Heart left ventricle (tissue), 16 donors: ENCODE results near the gene ACOXL. TPM values are rescaled to one million over a fixed set of nuclear protein-coding genes. Genes with fewer than 3 reads are reported as not detected.

Experiments
- ATAC-seq, 4 donors: fragments of 200-7000 bp; cut with Tn5 transposase; one replicate each; pipeline ENCODE4 v1.9.1; 2020 to 2022; ENCODE audit warnings: moderate library complexity in 4 of 4, mild to moderate bottlenecking in 3 of 4, moderate number of reproducible peaks in 1 of 4
- DNase-seq, 5 donors: peaks; one replicate each; pipeline ENCODE4 v3.0.0-alpha.2; 2020
- H3K27ac ChIP-seq, 12 donors: fragments of 200-600 bp; sonication (generic) in 4 of 12; one replicate each; pipeline versions ENCODE4 v1.5.0 to v1.8.0; 2016 to 2022; ENCODE audit warnings: mild to moderate bottlenecking in 2 of 12
- H3K27me3 ChIP-seq, 9 donors: fragments of 200-600 bp; sonication (generic) in 2 of 9; one replicate each; pipeline versions ENCODE4 v1.5.1 to v1.8.0; 2016 to 2022; ENCODE audit warnings: mild to moderate bottlenecking in 3 of 9
- H3K36me3 ChIP-seq, 9 donors: fragments of 200-600 bp; sonication (generic) in 2 of 9; one replicate each; pipeline versions ENCODE4 v1.5.0 to v1.8.0; 2018 to 2022; ENCODE audit warnings: mild to moderate bottlenecking in 2 of 9
- H3K4me1 ChIP-seq, 12 donors: fragments of 200-600 bp; sonication (generic) in 4 of 12; one replicate each; pipeline versions ENCODE4 v1.5.0 to v1.8.0; 2016 to 2022; ENCODE audit warnings: mild to moderate bottlenecking in 3 of 12
- H3K4me3 ChIP-seq, 12 donors: fragments of 200-600 bp; sonication (generic) in 4 of 12; one replicate each; pipeline versions ENCODE4 v1.5.0 to v1.8.0; 2017 to 2022; ENCODE audit warnings: mild to moderate bottlenecking in 9 of 12, moderate library complexity in 4 of 12
- H3K9me3 ChIP-seq, 12 donors: fragments of 200-600 bp; sonication (generic) in 4 of 12; one replicate each; pipeline versions ENCODE4 v1.5.0 to v1.8.0; 2016 to 2022; ENCODE audit warnings: mild to moderate bottlenecking in 1 of 12
- CTCF ChIP-seq, 12 donors: fragments of 200-600 bp; sonication (generic) in 4 of 12; IDR thresholded peaks; one replicate each; pipeline versions ENCODE4 v1.5.0 to v1.8.0; 2018 to 2022; ENCODE audit warnings: antibody characterized with exemption in 12 of 12, mild to moderate bottlenecking in 5 of 12
- POLR2A ChIP-seq, 2 donors: fragments of 450-650 bp; IDR thresholded peaks; one replicate each; pipeline ENCODE4 v1.6.1; 2017; ENCODE audit warnings: antibody characterized with exemption in 2 of 2, mild to moderate bottlenecking in 2 of 2, moderate library complexity in 2 of 2
- WGBS, 4 donors: extraction: QIAGEN DNeasy Blood & Tissue Kit in 2 of 4; methylation state at CpG; one replicate each; pipeline versions ENCODE4 v1.1.5 to v1.1.7; 2013 to 2018; 5-methylcytosine and 5-hydroxymethylcytosine counted together
- intact Hi-C, 10 donors: fragments of 100-400 bp; cut with DNase I; formaldehyde crosslinking; loops; one replicate each; pipeline versions ENCODE4 v1.11.1 to v1.14.2; 2022
- polyA plus RNA-seq, 2 donors: library from polyadenylated mRNA; stranded (reverse); fragments of 200-250 nt; gene quantifications; one replicate each; pipeline ENCODE4 v1.2.3, GENCODE V29; 2013
- total RNA-seq, 9 donors: library from RNA; depleted of rRNA in 2 of 9; stranded (reverse); fragments of >200 nt in 2 of 9; fragmentation: NEBNext Ultra II Directional in 3 of 9; extraction: Animal tissue kit (Norgen Biotek cat#: 25700) in 3 of 9; gene quantifications; one replicate each; pipeline versions ENCODE4 v1.1.0 to v1.2.4, GENCODE V29; 2016 to 2023
- donor health status: ischemic (EF 13 %, LVEDD 7.1; RV severe dilation, severe dysfunction).
- donor health status: healthy with polysubstance abuse.
- donor health status: DM: no; HTN: yes; CAD: no.
- donor health status: DM: no; HTN: no; CAD: no.
- donor health status: ischemic (EF 25% LVEDD 6.9; RV normal size, moderate dysfunction).
- donor health status: ischemic (EF 25% LVEDD 5.7; RV mildly dilated, moderate dysfunction).
- donor health status: healthy.
- donor health status: DM: yes; HTN: yes; CAD: no.
- donor health status: ischemic (EF 35%, LVEDD 5.7; RV mildly dilated, moderate dysfunction).
- donor health status: nonischemic (EF 11% LVEDD 7.7; RV severe dilation, severe dysfunction).
- donor health status: DM: yes; HTN: yes; CAD: no.
- donor health status: PGD.
- donor health status: ischemic (EF 29% LVEDD 5.4; RV normal size, mild dysfunction).
- donor health status: nonischemic (EF 23%, LVEDD 6.1; RV moderate dilation, normal function).

The ACOXL gene
- total and polyA plus RNA-seq, 11 donors, result 0.25 TPM; not detected in 10

- H3K27ac ChIP-seq, result no peak overlapping the region
- H3K36me3 ChIP-seq, result no peaks in the 10 kb centered on the region
- intact Hi-C loops, result no loop called here
- no peaks in the 10 kb centered on the region for H3K9me3 ChIP-seq
- 53 to 68% (median 63%) methylated on average over 3 of the region's 3 CpGs for WGBS, 4 donors
- H3K27me3 ChIP-seq, result peaks cover 0 to 8% (median 0%) of the 10 kb centered on the region in 9 donors
- ATAC-seq, result no peak
- DNase-seq, result no peak
- H3K4me1 ChIP-seq, result no peaks in the 10 kb centered on the region
- H3K4me3 ChIP-seq, result no peak overlapping the region
- TF ChIP-seq POLR2A (IDR thresholded peaks at IDR 0.05) (no peak), CTCF (IDR thresholded peaks at IDR 0.05) (no peak)
Measured at GRCh38 chr2:110842048-110842447, 109.7 kb downstream of the ACOXL start.

DNA sequence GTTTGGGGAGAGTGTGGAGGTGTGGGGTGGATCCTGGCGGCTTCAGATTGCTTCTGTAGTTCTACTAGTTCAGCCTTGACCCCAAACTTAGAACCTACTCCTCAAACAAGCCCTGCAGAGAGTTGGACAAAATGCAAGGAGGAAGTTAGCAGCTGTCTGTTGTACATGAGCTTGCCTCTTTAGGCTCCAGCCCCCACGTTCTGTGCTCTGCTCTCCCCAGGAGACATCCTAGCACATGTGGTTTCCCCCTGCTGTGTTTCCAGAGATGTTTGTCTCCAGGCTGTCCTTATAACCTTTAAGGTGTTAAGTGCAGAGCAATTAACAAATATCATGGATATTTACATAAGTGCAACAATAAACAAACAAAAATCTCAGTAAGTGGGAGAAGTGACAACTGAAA lies 111.1 kb downstream of the ACOXL start:
- TF ChIP-seq CTCF (IDR thresholded peaks at IDR 0.05) (no peak), POLR2A (IDR thresholded peaks at IDR 0.05) (no peak)
- ATAC-seq (no peak), DNase-seq (no peak)
- Histone ChIP-seq H3K36me3 (no peaks in the 10 kb centered on the region), H3K4me1 (no peaks in the 10 kb centered on the region), H3K4me3 (no peak overlapping the region), H3K9me3 (no peaks in the 10 kb centered on the region), H3K27ac (no peak overlapping the region), H3K27me3 (peaks cover 0 to 8% (median 0%) of the 10 kb centered on the region in 9 donors)
- intact Hi-C loops, result no loop called here
- WGBS, 4 donors, result 48 to 68% (median 57%) methylated on average over 2 of the region's 2 CpGs

DNA sequence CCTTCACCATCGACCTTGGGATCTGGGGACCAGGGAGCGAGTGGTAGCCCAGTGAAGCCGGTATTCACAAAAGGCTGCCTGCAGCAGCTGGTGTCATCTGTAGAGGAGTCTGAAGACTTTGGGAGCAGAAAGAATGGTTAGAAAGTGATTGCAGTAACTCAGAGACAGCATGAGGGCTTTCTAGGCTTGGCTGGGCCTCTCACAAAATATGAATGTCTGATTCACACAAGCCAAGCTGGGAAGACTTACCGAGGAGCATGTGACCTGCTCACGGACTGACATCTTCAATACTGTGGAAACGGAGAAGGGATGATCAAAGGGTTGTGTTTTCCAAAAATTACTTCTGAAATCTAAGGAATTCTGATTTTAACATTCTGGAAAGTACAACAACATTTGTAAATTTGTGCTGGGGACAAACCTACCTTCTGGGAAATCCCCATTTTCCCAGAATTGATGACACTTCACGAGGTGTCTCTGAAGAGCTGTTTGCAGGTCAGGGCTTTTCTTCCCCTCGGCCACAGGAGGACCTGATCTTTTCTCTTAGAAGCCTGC lies 111.7 kb downstream of the ACOXL start:
- WGBS, 4 donors, result 60 to 80% (median 73%) methylated on average over 8 of the region's 8 CpGs
- no peaks in the 10 kb centered on the region for H3K4me1 ChIP-seq

GRCh38 chr2:110847651-110848050 lies 115.3 kb downstream of the ACOXL start:
- Histone ChIP-seq H3K4me3 (no peak overlapping the region), H3K36me3 (no peaks in the 10 kb centered on the region), H3K27ac (no peak overlapping the region), H3K27me3 (peaks cover 0 to 4% (median 0%) of the 10 kb centered on the region in 9 donors), H3K9me3 (no peaks in the 10 kb centered on the region), H3K4me1 (no peaks in the 10 kb centered on the region)
- TF ChIP-seq POLR2A (IDR thresholded peaks at IDR 0.05) (no peak), CTCF (IDR thresholded peaks at IDR 0.05) (no peak)
- ATAC-seq (no peak), DNase-seq (no peak)
- WGBS, 4 donors, result 86 to 91% (median 91%) methylated on average over 9 of the region's 9 CpGs
- intact Hi-C loops, result no loop called here

More for the DNA sequence above, 111.7 kb downstream of the ACOXL start:
- DNase-seq (no peak), ATAC-seq (peak in 1 of 4 donors; percentile 29)
- intact Hi-C loops, result no loop called here
- TF ChIP-seq POLR2A (IDR thresholded peaks at IDR 0.05) (no peak), CTCF (IDR thresholded peaks at IDR 0.05) (no peak)
- Histone ChIP-seq H3K36me3 (no peaks in the 10 kb centered on the region), H3K9me3 (no peaks in the 10 kb centered on the region), H3K4me3 (no peak overlapping the region), H3K27ac (no peak overlapping the region), H3K27me3 (peaks cover 0 to 8% (median 0%) of the 10 kb centered on the region in 9 donors)
